ENCODE data around the gene D2HGDH. TPM values are rescaled to one million over a fixed set of nuclear protein-coding genes. Genes with fewer than 3 reads are reported as not detected.
A peak's percentile ranks its signal among the peaks of the same experiment; 100 is the strongest.

D2HGDH gene
- total and polyA plus RNA-seq, 2 of the 13 experiments (the other 11 are each of a cell fraction or from before 2014, with no cell fraction given): 19.2 to 20.3 TPM

GRCh38 chr2:241809383-241810306 is 75.2 kb downstream of the D2HGDH start (continued):
- TF ChIP-seq ZNF337 (CRISPR knock-in tag; IDR thresholded peaks at IDR 0.05; ENCODE audit: borderline replicate concordance, low read depth) (0 out of 2 replicates have a peak, but pooled peaks have one; percentile 1), ZNF687 (CRISPR knock-in tag; IDR thresholded peaks at IDR 0.05) (peak; percentile 56; the same call in 1 of the 2 replicates), SALL2 (CRISPR knock-in tag; IDR thresholded peaks at IDR 0.05) (no peak), ZNF20 (CRISPR knock-in tag; IDR thresholded peaks at IDR 0.05) (no peak), MZF1 (CRISPR knock-in tag; IDR thresholded peaks at IDR 0.05; ENCODE audit: borderline replicate concordance) (no peak), HMG20B (CRISPR knock-in tag; conservative IDR thresholded peaks at IDR 0.05) (no peak), ZBTB7A (CRISPR knock-in tag; IDR thresholded peaks at IDR 0.05) (no peak), HMG20A (CRISPR knock-in tag; IDR thresholded peaks at IDR 0.05; ENCODE audit: borderline replicate concordance) (no peak), ZNF782 (CRISPR knock-in tag; IDR thresholded peaks at IDR 0.05; ENCODE audit: borderline replicate concordance) (no peak), SMAD9 (CRISPR knock-in tag; IDR thresholded peaks at IDR 0.05) (0 out of 2 replicates have a peak, but pooled peaks have one; percentile 20), ZBTB42 (CRISPR knock-in tag; IDR thresholded peaks at IDR 0.05) (no peak; the same call in 1 of the 2 replicates), ZNF563 (CRISPR knock-in tag; IDR thresholded peaks at IDR 0.05) (0 out of 2 replicates have a peak, but pooled peaks have one; percentile 13), GPN1 (CRISPR knock-in tag; IDR thresholded peaks at IDR 0.05; ENCODE audit: borderline replicate concordance) (no peak), REXO4 (CRISPR knock-in tag; IDR thresholded peaks at IDR 0.05; ENCODE audit: borderline replicate concordance) (no peak), ARHGAP35 (CRISPR knock-in tag; IDR thresholded peaks at IDR 0.05; ENCODE audit: borderline replicate concordance) (0 out of 2 replicates have a peak, but pooled peaks have one; percentile 14), CBX2 (IDR thresholded peaks at IDR 0.05; ENCODE audit: low read depth, low read length) (no peak), CBX2 (CRISPR knock-in tag; IDR thresholded peaks at IDR 0.05; ENCODE audit: low read depth) (no peak), AGO1 (IDR thresholded peaks at IDR 0.05; ENCODE audit: low read depth, low read length, poor library complexity, severe bottlenecking) (peak; percentile 70), BCLAF1 (IDR thresholded peaks at IDR 0.05) (no peak), KLF16 (CRISPR knock-in tag; IDR thresholded peaks at IDR 0.05) (no peak), ZNF260 (CRISPR knock-in tag; IDR thresholded peaks at IDR 0.05; ENCODE audit: borderline replicate concordance, low read depth) (no peak), ZNF329 (CRISPR knock-in tag; IDR thresholded peaks at IDR 0.05; ENCODE audit: low read depth) (no peak), NFATC3 (CRISPR knock-in tag; IDR thresholded peaks at IDR 0.05) (no peak)

All from HepG2 (cell line).